Measurements from ENCODE around the gene SCRN3. TPM values are rescaled to one million over a fixed set of nuclear protein-coding genes. Genes with fewer than 3 reads are reported as not detected.
"Not testable (repeated sequence)": the region's sequence is repeated elsewhere in the genome, so short reads cannot be mapped to it uniquely, and the experiment has no call there.

SCRN3 gene
- polyA plus RNA-seq, 1 of the 3 experiments (the other 2 are of a cell fraction), result 14.7 TPM

DNA sequence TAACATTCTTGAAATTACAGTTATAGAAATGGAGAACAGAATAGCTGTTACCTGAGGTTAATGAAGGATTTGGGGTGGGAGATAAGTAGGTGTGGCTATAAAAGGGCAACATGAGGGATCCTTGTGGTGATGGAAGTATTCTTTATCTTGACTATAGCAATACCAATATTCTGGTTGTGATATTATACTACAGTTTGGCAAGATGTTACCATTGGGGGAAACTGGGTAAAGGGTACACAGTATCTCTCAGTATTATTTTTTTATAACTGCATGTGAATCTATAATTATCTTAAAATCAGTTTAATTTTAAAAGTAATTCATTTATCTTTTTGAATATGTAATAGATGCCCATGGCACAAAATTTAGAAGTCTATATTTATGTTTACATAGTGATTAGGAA is 8.1 kb downstream of the SCRN3 start:
- Histone ChIP-seq H3K27ac (ENCODE audit: low read depth in 2 of 2, low read length in 1 of 2) (no peak overlapping the region), H3K4me2 (no peak overlapping the region), H3K27me3 (ENCODE audit: insufficient read depth) (no peaks in the 10 kb centered on the region), H3K36me3 (replicated peaks in 1 of 2; ENCODE audit: control insufficient read depth in 1 of 2, insufficient read depth in 2 of 2, low read length in 1 of 2) (peaks cover 20 to 38% of the 10 kb centered on the region in 2 experiments), H3K4me3 (ENCODE audit: low read depth in 2 of 2, low read length in 1 of 2) (no peak overlapping the region), H3K9ac (no peak overlapping the region), H3K4me1 (ENCODE audit: control insufficient read depth in 1 of 2, insufficient read depth in 2 of 2, low read depth in 1 of 2, low read length in 1 of 2) (no peaks in the 10 kb centered on the region), H4K20me1 (ENCODE audit: insufficient read depth) (no peaks in the 10 kb centered on the region), H3K79me2 (ENCODE audit: insufficient read depth) (no peaks in the 10 kb centered on the region), H3F3A (replicated peaks; ENCODE audit: insufficient read depth) (peaks cover 6% of the 10 kb centered on the region), H2AFZ (ENCODE audit: low read depth) (no peak overlapping the region), H3K9me2 (no peaks in the 10 kb centered on the region), H3K9me3 (no peaks in the 10 kb centered on the region)
- TF ChIP-seq YY1 (IDR thresholded peaks at IDR 0.05; ENCODE audit: low read depth) (no peak), GATA2 (CRISPR knock-in tag; IDR thresholded peaks at IDR 0.05) (no peak), FOXJ3 (CRISPR knock-in tag; IDR thresholded peaks at IDR 0.05) (no peak), RCOR1 (IDR thresholded peaks at IDR 0.05; ENCODE audit: low read length) (no peak), TEAD4 (IDR thresholded peaks at IDR 0.05; ENCODE audit: borderline replicate concordance, insufficient read depth) (no peak), POLR2AphosphoS5 (IDR thresholded peaks at IDR 0.05; ENCODE audit: low read depth, low read length) (no peak), GABPA (IDR thresholded peaks at IDR 0.05; ENCODE audit: low read depth) (no peak), EZH2phosphoT487 (IDR thresholded peaks at IDR 0.05; ENCODE audit: borderline replicate concordance, low read depth) (no peak), MXI1 (IDR thresholded peaks at IDR 0.05; ENCODE audit: low read depth, low read length) (no peak), FOSL2 (IDR thresholded peaks at IDR 0.05; ENCODE audit: borderline replicate concordance, low read depth) (no peak)
- TF ChIP-seq, protein P1, sequence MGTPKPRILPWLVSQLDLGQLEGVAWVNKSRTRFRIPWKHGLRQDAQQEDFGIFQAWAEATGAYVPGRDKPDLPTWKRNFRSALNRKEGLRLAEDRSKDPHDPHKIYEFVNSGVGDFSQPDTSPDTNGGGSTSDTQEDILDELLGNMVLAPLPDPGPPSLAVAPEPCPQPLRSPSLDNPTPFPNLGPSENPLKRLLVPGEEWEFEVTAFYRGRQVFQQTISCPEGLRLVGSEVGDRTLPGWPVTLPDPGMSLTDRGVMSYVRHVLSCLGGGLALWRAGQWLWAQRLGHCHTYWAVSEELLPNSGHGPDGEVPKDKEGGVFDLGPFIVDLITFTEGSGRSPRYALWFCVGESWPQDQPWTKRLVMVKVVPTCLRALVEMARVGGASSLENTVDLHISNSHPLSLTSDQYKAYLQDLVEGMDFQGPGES (IDR thresholded peaks at IDR 0.05; ENCODE audit: low read depth, low read length), result no peak
- TF ChIP-seq, protein P2, sequence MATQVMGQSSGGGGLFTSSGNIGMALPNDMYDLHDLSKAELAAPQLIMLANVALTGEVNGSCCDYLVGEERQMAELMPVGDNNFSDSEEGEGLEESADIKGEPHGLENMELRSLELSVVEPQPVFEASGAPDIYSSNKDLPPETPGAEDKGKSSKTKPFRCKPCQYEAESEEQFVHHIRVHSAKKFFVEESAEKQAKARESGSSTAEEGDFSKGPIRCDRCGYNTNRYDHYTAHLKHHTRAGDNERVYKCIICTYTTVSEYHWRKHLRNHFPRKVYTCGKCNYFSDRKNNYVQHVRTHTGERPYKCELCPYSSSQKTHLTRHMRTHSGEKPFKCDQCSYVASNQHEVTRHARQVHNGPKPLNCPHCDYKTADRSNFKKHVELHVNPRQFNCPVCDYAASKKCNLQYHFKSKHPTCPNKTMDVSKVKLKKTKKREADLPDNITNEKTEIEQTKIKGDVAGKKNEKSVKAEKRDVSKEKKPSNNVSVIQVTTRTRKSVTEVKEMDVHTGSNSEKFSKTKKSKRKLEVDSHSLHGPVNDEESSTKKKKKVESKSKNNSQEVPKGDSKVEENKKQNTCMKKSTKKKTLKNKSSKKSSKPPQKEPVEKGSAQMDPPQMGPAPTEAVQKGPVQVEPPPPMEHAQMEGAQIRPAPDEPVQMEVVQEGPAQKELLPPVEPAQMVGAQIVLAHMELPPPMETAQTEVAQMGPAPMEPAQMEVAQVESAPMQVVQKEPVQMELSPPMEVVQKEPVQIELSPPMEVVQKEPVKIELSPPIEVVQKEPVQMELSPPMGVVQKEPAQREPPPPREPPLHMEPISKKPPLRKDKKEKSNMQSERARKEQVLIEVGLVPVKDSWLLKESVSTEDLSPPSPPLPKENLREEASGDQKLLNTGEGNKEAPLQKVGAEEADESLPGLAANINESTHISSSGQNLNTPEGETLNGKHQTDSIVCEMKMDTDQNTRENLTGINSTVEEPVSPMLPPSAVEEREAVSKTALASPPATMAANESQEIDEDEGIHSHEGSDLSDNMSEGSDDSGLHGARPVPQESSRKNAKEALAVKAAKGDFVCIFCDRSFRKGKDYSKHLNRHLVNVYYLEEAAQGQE (IDR thresholded peaks at IDR 0.05; ENCODE audit: low read depth, low read length), result no peak
- TF ChIP-seq, protein P3, sequence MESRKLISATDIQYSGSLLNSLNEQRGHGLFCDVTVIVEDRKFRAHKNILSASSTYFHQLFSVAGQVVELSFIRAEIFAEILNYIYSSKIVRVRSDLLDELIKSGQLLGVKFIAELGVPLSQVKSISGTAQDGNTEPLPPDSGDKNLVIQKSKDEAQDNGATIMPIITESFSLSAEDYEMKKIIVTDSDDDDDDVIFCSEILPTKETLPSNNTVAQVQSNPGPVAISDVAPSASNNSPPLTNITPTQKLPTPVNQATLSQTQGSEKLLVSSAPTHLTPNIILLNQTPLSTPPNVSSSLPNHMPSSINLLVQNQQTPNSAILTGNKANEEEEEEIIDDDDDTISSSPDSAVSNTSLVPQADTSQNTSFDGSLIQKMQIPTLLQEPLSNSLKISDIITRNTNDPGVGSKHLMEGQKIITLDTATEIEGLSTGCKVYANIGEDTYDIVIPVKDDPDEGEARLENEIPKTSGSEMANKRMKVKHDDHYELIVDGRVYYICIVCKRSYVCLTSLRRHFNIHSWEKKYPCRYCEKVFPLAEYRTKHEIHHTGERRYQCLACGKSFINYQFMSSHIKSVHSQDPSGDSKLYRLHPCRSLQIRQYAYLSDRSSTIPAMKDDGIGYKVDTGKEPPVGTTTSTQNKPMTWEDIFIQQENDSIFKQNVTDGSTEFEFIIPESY (IDR thresholded peaks at IDR 0.05; ENCODE audit: borderline replicate concordance, low read depth), result no peak
- TF ChIP-seq, protein P4, sequence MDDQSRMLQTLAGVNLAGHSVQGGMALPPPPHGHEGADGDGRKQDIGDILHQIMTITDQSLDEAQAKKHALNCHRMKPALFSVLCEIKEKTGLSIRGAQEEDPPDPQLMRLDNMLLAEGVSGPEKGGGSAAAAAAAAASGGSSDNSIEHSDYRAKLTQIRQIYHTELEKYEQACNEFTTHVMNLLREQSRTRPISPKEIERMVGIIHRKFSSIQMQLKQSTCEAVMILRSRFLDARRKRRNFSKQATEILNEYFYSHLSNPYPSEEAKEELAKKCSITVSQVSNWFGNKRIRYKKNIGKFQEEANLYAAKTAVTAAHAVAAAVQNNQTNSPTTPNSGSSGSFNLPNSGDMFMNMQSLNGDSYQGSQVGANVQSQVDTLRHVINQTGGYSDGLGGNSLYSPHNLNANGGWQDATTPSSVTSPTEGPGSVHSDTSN (IDR thresholded peaks at IDR 0.05), result no peak
- TF ChIP-seq, protein P5, sequence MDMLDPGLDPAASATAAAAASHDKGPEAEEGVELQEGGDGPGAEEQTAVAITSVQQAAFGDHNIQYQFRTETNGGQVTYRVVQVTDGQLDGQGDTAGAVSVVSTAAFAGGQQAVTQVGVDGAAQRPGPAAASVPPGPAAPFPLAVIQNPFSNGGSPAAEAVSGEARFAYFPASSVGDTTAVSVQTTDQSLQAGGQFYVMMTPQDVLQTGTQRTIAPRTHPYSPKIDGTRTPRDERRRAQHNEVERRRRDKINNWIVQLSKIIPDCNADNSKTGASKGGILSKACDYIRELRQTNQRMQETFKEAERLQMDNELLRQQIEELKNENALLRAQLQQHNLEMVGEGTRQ (IDR thresholded peaks at IDR 0.05; ENCODE audit: borderline replicate concordance, low read depth, low read length), result no peak
- no peak for DNase-seq
- ChIA-PET POLR2A (no interaction called here), CTCF (no interaction called here)

DNA sequence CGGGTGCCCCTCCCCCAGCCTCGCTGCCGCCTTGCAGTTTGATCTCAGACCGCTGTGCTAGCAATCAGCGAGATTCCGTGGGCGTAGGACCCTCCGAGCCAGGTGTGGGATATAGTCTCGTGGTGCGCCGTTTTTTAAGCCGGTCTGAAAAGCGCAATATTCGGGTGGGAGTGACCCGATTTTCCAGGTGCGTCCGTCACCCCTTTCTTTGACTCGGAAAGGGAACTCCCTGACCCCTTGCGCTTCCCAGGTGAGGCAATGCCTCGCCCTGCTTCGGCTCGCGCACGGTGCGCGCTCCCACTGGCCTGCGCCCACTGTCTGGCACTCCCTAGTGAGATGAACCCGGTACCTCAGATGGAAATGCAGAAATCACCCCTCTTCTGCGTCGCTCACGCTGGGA is 14.5 kb downstream of the SCRN3 start:
- POLR2A ChIA-PET; H3K36me3 ChIP-seq (replicated peaks in 1 of 2; ENCODE audit: control insufficient read depth in 1 of 2, insufficient read depth in 2 of 2, low read length in 1 of 2); H4K20me1 ChIP-seq (ENCODE audit: insufficient read depth); H3K27ac ChIP-seq (ENCODE audit: low read depth in 2 of 2, low read length in 1 of 2); H3K79me2 ChIP-seq (ENCODE audit: insufficient read depth); H3K4me2 ChIP-seq; H3K9me2 ChIP-seq; H3K9ac ChIP-seq; H3K9me3 ChIP-seq; H3K4me3 ChIP-seq (ENCODE audit: low read depth in 2 of 2, low read length in 1 of 2); DNase-seq; H3K4me1 ChIP-seq (ENCODE audit: control insufficient read depth in 1 of 2, insufficient read depth in 2 of 2, low read depth in 1 of 2, low read length in 1 of 2); H3K27me3 ChIP-seq (ENCODE audit: insufficient read depth); CTCF ChIA-PET; H2AFZ ChIP-seq (ENCODE audit: low read depth); H3F3A ChIP-seq (replicated peaks; ENCODE audit: insufficient read depth): not testable (repeated sequence)
- WGBS (ENCODE audit: low lambda C conversion rate), result 95% methylated on average over 3 of the region's 31 CpGs

Measured in SK-N-SH (cell line).